Mesenteric fat pad (tissue), 1 donor: ENCODE results near the gene PHF11. TPM values are rescaled to one million over a fixed set of nuclear protein-coding genes. Genes with fewer than 3 reads are reported as not detected.
"Not testable (repeated sequence)": the region's sequence is repeated elsewhere in the genome, so short reads cannot be mapped to it uniquely, and the experiment has no call there.

ENCODE experiments used
- DNase-seq: peaks from one replicate; pipeline ENCODE4 v3.0.0-alpha.2; 2020; ENCODE audit warnings: low spot score
- total RNA-seq: library from RNA; stranded (reverse); fragmentation: NEBNext Ultra II Directional; extraction: Animal tissue kit (Norgen Biotek cat#: 25700); gene quantifications from one replicate; pipeline ENCODE4 v1.2.1, GENCODE V29; 2021
- donor health status: DM: yes; HTN: yes; CAD: no.

The PHF11 gene
- total RNA-seq, 1 donor from 2014 or later: 52.4 TPM

- DNase-seq: no peak
Measured at GRCh38 chr13:49545661-49546060, 49.9 kb downstream of the PHF11 start.

DNA sequence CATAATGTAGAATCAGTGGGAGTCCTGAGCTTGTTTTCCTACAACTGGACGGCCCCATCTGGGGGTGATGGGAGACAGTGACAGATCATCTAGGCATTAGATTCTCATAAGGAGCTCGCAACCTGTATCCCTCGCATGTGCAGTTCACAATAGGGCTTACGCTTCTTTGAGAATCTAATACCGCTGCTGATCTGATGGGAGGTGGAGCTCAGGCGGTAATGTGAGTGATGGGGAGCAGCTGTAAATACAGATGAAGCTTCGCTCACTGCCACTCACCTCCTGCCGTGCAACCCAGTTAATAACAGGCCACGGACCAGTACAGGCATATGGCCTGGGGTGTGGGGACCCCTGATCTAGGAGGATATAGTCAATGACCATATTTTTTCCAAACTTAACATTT lies 50.8 kb downstream of the PHF11 start:
- no peak for DNase-seq

DNA sequence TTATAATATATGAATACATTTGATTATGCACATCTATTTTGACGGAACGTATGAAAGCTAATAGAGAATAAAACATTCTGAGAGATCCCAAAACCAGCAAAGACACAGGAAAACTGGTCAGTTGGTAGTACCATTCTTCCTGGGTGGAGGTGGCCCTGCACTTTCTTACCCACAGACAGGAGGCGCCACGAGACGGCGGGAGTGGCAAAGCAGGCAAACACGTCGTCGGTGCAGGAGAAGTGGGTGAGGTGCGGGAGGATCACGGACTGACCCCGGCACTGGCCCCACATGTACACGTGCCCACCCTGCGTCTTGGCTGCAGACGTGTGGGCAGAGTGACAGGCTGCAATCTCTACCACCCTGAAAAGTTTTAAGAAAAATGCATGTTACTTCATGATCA lies 53.5 kb downstream of the PHF11 start:
- DNase-seq: no peak

GRCh38 chr13:49550942-49551644 lies 55.3 kb downstream of the PHF11 start:
- DNase-seq: no peak

- DNase-seq: no peak
Measured at GRCh38 chr13:49553888-49554287, 58.1 kb downstream of the PHF11 start.

DNA sequence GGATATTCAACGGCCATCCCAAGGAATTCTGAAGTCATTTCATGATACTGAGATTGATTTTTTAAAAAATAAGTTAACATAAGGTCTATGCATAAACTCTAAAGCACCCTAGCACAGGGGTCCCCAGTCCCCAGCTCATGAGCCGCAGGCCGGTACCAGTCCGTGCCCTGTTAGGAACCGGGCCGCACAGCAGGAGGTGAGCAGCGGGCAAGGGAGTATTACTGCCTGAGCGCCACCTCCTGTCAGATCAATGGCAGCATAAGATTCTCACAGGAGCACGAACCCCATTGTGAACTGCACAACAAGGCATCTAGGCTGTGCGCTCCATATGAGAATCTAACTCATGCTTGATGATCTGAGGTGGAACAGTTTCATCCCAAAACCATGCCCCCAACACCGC lies 58.6 kb downstream of the PHF11 start:
- DNase-seq: no peak

GRCh38 chr13:49559006-49559405 lies 63.3 kb downstream of the PHF11 start:
- DNase-seq: no peak

GRCh38 chr13:49560270-49561061 lies 64.7 kb downstream of the PHF11 start:
- DNase-seq: no peak

- no peak for DNase-seq
Measured at GRCh38 chr13:49561062-49561410, 65.3 kb downstream of the PHF11 start.

DNA sequence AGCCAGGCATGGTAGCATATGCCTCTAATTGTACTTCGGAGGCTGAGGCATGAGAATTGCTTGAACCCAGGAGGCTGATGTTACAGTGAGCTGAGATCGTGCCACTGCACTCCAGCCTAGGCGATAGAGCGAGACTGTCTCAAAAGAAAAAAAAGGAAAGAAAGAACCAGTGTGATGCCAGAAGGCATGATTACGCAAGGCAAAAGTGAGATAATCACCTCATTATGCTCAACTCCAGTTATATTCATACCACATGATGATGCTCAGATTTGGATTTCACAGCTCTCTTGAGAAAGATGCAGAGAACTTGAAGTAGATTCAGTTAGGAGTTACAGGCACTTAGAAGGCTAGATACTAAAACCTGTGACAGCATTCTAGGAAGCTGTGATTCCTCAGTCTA lies 67.8 kb downstream of the PHF11 start:
- DNase-seq: no peak

DNA sequence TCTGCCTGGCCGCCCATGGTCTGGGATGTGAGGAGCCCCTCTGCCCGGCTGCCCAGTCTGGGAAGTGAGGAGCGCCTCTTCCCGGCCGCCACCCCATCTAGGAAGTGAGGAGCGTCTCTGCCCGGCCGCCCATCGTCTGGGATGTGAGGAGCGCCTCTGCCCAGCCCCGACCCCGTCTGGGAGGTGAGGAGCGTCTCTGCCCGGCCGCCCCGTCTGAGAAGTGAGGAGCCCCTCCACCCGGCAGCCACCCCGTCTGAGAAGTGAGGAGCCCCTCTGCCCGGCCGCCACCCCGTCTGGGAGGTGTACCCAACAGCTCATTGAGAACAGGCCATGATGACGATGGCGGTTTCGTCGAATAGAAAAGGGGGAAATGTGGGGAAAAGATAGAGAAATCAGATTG lies 69.7 kb downstream of the PHF11 start:
- not testable (repeated sequence) for DNase-seq

GRCh38 chr13:49566461-49566860 lies 70.7 kb downstream of the PHF11 start:
- no peak for DNase-seq

GRCh38 chr13:49567491-49567890 lies 71.7 kb downstream of the PHF11 start:
- no peak for DNase-seq

DNA sequence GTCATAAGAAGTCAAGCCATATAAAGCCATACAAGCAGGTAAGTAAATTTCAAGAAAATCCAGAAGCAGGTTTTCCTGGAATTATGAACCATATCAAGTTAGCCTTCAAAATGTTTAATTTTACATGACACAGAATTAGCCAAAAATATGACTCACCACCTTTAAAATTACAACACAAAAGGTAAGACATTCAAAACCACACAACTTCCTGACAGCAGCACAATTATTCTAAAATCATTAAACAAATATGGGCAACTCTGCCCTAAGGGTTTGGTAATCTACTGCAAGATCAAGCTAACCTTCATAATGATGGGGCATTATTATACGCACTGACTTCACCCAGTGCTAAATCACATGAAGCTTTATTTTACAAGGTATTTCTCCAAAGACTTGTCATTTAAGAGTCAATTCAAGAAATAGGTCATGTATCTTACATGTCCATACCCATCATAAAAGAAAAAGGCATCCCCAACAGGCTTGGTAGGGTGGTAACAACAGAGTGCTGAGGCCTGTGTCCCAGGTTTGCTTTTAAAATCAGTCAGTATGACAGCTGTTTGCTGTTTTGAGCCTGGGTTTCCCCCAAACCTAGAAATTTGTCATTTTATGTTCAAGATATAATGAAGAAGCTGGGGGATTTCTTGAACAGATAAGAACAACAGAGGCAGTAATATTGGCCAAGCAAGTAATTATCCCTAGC lies 74.4 kb downstream of the PHF11 start:
- DNase-seq: no peak

- no peak for DNase-seq
Measured at GRCh38 chr13:49571299-49572240, 75.8 kb downstream of the PHF11 start.

Other genes starting within 250 kb of the PHF11 start
- gene CDADC1, start 248.0 kb upstream of the PHF11 start, total RNA-seq: 12.3 TPM
- 9.3 TPM for gene CAB39L, start 51.9 kb upstream of the PHF11 start, total RNA-seq
- 8.1 TPM for gene SETDB2, start 51.7 kb upstream of the PHF11 start, total RNA-seq
- gene RCBTB1, start 89.6 kb downstream of the PHF11 start, total RNA-seq: 15.6 TPM
- gene ARL11, start 132.6 kb downstream of the PHF11 start, total RNA-seq: 2.6 TPM
- 25.3 TPM for gene EBPL, start 195.5 kb downstream of the PHF11 start, total RNA-seq